PC-9 (cell line): ENCODE measurements around the gene ZNF316. TPM values are rescaled to one million over a fixed set of nuclear protein-coding genes. Genes with fewer than 3 reads are reported as not detected.
A peak's percentile ranks its signal among the peaks of the same experiment; 100 is the strongest.

Experiments used
- BruUV-seq: library from RNA; stranded (reverse); fragments of 400-500 nt; replicated peaks from 2 replicates; lab custom pipeline; 2021; lab: Mats Ljungman, UMichigan
- CTCF ChIA-PET: fragments of 300-600 bp; sonication (Branson Sonifier 250); formaldehyde crosslinking; loops from one replicate; lab custom pipeline; 2022; ENCODE audit warnings: antibody characterized with exemption; lab: Charles Lee
- POLR2A ChIA-PET: fragments of 300-600 bp; sonication (Branson Sonifier 250); formaldehyde crosslinking; loops from one replicate; lab custom pipeline; 2022; ENCODE audit warnings: antibody characterized with exemption; ENCODE audit not compliant: unreplicated experiment; lab: Charles Lee
- DNase-seq, 2 experiments: peaks; one replicate each; pipeline versions ENCODE4 v3.0.0 to v3.0.0-alpha.2; 2015 to 2022; ENCODE audit warnings: mixed read lengths in 1 of 2
- H2AFZ ChIP-seq: fragments of 200-600 bp; sonication (generic); 2 replicates; pipeline ENCODE4 v1.8.1; 2017; ENCODE audit warnings: antibody characterized with exemption
- H3F3A ChIP-seq: fragments of 200-600 bp; sonication (generic); 2 replicates; pipeline ENCODE4 v1.8.1; 2017; ENCODE audit warnings: antibody characterized with exemption, mild to moderate bottlenecking, low read depth; ENCODE audit not compliant: insufficient read depth
- H3K27ac ChIP-seq: fragments of 200-600 bp; sonication (generic); 2 replicates; pipeline ENCODE4 v1.6.1; 2016; ENCODE audit warnings: mixed run types
- H3K27me3 ChIP-seq: fragments of 200-600 bp; sonication (generic); 2 replicates; pipeline ENCODE4 v1.6.1; 2016; ENCODE audit warnings: low read depth, mixed run types; ENCODE audit not compliant: insufficient read depth
- H3K36me3 ChIP-seq: fragments of 200-600 bp; sonication (generic); 2 replicates; pipeline ENCODE4 v1.6.1; 2016; ENCODE audit warnings: low read depth, mixed run types
- H3K4me1 ChIP-seq: fragments of 200-600 bp; sonication (generic); replicated peaks from 2 replicates; pipeline ENCODE4 v1.6.1; 2016; ENCODE audit warnings: mixed run types; ENCODE audit not compliant: insufficient read depth
- H3K4me2 ChIP-seq: fragments of 200-600 bp; sonication (generic); 2 replicates; pipeline ENCODE4 v1.6.1; 2017; ENCODE audit warnings: mixed run types
- H3K4me3 ChIP-seq: fragments of 200-600 bp; sonication (generic); 2 replicates; pipeline ENCODE4 v1.6.1; 2016; ENCODE audit warnings: mixed run types
- H3K79me2 ChIP-seq: fragments of 200-600 bp; sonication (generic); 2 replicates; pipeline ENCODE4 v1.6.1; 2017; ENCODE audit warnings: low read depth, mixed run types
- H3K9me2 ChIP-seq: fragments of 200-600 bp; sonication (generic); 2 replicates; pipeline ENCODE4 v1.8.1; 2017; ENCODE audit warnings: mild to moderate bottlenecking; ENCODE audit not compliant: insufficient read depth
- H3K9me3 ChIP-seq: fragments of 200-600 bp; sonication (generic); 2 replicates; pipeline ENCODE4 v1.8.1; 2016; ENCODE audit warnings: low read depth; ENCODE audit not compliant: insufficient read depth
- H4K20me1 ChIP-seq: fragments of 200-600 bp; sonication (generic); 2 replicates; pipeline ENCODE4 v1.8.1; 2017; ENCODE audit not compliant: insufficient read depth
- EZH2 ChIP-seq: fragments of 200-600 bp; sonication (generic); IDR thresholded peaks from 2 replicates; pipeline ENCODE4 v1.8.0; 2017; ENCODE audit warnings: antibody characterized with exemption, low read depth
- intact Hi-C: fragments of 100-400 bp; cut with micrococcal nuclease; formaldehyde crosslinking; loops from one replicate; pipeline ENCODE4 v1.10.0; 2022; ENCODE audit not compliant: unreplicated experiment
- total RNA-seq: library from RNA; stranded (reverse); gene quantifications from 2 replicates; pipeline ENCODE4 v1.2.3, GENCODE V29; 2021
- TF ChIP-seq, protein P1 (sequence below): fragments of 200-600 bp; sonication (generic); conservative IDR thresholded peaks from 2 replicates; pipeline ENCODE4 v1.6.1; 2017; ENCODE audit warnings: mixed run types, antibody characterized with exemption, mild to moderate bottlenecking, moderate library complexity

The ZNF316 gene
- total RNA-seq, 1 experiment from 2014 or later, result 28.4 TPM

DNA sequence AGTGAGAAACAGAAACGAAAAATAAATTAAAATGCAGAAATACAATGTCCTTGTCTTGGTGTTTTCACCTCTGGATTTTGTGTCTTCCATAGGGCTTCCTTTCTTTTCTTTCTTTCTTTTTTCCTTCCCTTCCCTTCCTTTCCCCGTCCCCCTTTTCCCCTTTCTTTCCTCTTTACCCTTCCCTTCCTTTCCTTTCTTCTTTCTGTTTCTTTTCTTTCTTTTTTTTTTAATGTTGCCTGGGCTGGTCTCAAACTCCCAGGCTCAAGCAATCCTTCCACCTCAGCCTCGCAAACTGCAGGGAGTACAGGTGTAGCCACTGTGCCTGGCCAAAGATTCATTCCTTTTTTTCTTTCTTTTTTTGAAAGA, 12.9 kb upstream of the ZNF316 start:
- Histone ChIP-seq H4K20me1 (no peaks in the 10 kb centered on the region), H3K27ac (no peak overlapping the region), H3K27me3 (no peaks in the 10 kb centered on the region), H3K36me3 (no peaks in the 10 kb centered on the region), H3K9me2 (no peaks in the 10 kb centered on the region), H3K4me1 (no peaks in the 10 kb centered on the region), H3K4me2 (no peak overlapping the region), H3F3A (no peaks in the 10 kb centered on the region), H3K79me2 (no peaks in the 10 kb centered on the region), H3K9me3 (no peaks in the 10 kb centered on the region), H3K4me3 (no peak overlapping the region), H2AFZ (no peak overlapping the region)
- TF ChIP-seq EZH2, result no peak
- TF ChIP-seq, protein P1, sequence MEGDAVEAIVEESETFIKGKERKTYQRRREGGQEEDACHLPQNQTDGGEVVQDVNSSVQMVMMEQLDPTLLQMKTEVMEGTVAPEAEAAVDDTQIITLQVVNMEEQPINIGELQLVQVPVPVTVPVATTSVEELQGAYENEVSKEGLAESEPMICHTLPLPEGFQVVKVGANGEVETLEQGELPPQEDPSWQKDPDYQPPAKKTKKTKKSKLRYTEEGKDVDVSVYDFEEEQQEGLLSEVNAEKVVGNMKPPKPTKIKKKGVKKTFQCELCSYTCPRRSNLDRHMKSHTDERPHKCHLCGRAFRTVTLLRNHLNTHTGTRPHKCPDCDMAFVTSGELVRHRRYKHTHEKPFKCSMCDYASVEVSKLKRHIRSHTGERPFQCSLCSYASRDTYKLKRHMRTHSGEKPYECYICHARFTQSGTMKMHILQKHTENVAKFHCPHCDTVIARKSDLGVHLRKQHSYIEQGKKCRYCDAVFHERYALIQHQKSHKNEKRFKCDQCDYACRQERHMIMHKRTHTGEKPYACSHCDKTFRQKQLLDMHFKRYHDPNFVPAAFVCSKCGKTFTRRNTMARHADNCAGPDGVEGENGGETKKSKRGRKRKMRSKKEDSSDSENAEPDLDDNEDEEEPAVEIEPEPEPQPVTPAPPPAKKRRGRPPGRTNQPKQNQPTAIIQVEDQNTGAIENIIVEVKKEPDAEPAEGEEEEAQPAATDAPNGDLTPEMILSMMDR, result no peak
- CTCF ChIA-PET, result no interaction called here
- intact Hi-C loops, result no loop called here
- BruUV-seq, result no TSS peak
- POLR2A ChIA-PET, result interaction anchor here (0.6 kb wide), 2 partner anchors 11 to 13 kb away, joined by 5 to 16 read pairs; no protein-coding TSS in a partner anchor
- no peak for DNase-seq

DNA sequence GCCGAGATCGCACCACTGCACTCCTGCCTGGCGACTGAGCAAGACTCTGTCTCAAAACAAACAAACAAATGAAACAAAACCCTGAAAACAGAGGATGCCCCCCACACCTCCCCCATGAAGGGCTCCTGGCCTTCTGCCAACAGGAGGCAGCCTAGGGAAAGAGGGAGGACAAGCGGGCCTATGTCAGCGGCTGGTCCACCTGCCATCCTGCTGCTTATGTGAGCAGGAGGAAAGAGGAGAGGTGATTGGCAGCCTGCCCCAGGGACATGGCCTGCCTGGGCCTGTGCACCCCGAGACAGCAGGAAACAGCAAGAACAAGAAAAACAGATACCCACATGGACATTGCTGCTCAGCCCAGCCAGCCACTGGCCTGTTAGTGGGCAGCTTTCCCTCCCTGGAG, 9.1 kb upstream of the ZNF316 start:
- H3K4me1 ChIP-seq, result peaks cover 12% of the 10 kb centered on the region
- no peaks in the 10 kb centered on the region for H3K36me3 ChIP-seq
- no peaks in the 10 kb centered on the region for H3K27me3 ChIP-seq
- no TSS peak for BruUV-seq
- ChIA-PET POLR2A (no interaction called here), CTCF (no interaction called here)
- no peaks in the 10 kb centered on the region for H3K79me2 ChIP-seq
- no peak overlapping the region for H2AFZ ChIP-seq
- TF ChIP-seq, protein P1, result no peak
- TF ChIP-seq EZH2, result no peak
- H3F3A ChIP-seq, result peaks cover 17% of the 10 kb centered on the region
- no peak overlapping the region for H3K4me3 ChIP-seq
- no peak overlapping the region for H3K4me2 ChIP-seq
- no peaks in the 10 kb centered on the region for H3K9me2 ChIP-seq
- no peak for DNase-seq
- intact Hi-C loops, result no loop called here
- no peaks in the 10 kb centered on the region for H3K9me3 ChIP-seq
- H3K27ac ChIP-seq, result no peak overlapping the region
- H4K20me1 ChIP-seq, result no peaks in the 10 kb centered on the region

DNA sequence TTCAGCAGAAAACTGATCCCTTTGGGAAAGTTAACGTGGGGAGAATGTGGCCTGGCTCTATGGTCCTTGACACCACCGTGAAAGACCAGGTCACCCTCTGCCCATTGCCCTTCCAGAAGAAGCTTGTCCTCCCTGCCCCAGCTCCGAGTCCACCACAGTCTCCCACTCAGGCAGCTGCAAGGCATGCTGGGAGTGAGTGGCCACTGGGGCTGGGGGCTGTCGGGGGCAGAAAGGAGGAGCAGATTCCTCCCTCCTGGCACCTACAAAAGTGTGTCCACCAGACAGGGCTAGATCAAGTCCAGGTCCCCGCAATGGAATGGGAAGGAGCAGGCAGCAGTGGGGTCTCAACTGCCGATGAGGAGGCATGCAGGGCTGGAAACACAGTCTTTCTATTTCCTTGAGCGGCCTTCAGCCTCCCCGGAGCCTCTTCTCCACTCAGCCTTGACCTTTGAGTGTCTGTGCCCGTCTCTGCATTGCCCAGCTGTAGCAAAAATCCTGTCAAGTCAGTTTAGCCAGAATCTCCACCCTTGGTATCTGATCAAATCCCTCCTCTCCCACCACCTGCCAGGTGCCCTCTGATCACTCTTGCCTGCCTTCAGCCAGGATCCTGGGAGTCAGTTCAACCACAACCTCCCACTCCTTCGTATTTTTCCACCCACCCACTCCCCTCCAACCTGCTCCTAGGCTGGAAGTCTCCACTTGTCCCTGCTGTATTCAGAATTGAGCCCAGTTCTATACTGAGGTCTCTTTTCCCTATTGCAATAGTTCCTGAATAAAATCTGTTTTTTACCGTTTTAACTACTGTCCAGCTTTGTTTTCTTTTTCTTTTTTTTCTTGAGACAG, 6.9 kb upstream of the ZNF316 start:
- no peak overlapping the region for H2AFZ ChIP-seq
- H3K9me2 ChIP-seq, result no peaks in the 10 kb centered on the region
- TF ChIP-seq EZH2, result no peak
- TF ChIP-seq, protein P1, result no peak

More for the DNA sequence above, 6.9 kb upstream of the ZNF316 start:
- intact Hi-C loops, result no loop called here
- Histone ChIP-seq H3K9me3 (no peaks in the 10 kb centered on the region), H3K4me1 (peaks cover 13% of the 10 kb centered on the region), H3K36me3 (no peaks in the 10 kb centered on the region), H4K20me1 (no peaks in the 10 kb centered on the region), H3F3A (peaks cover 25% of the 10 kb centered on the region), H3K4me2 (peak overlapping the region; percentile 60), H3K79me2 (no peaks in the 10 kb centered on the region), H3K27me3 (no peaks in the 10 kb centered on the region), H3K4me3 (no peak overlapping the region), H3K27ac (no peak overlapping the region)
- ChIA-PET POLR2A (no interaction called here), CTCF (no interaction called here)
- BruUV-seq, result no TSS peak
- peak; percentile 68 to 69 for DNase-seq
